Retinal pigment epithelial cell (primary cell): ENCODE measurements around the gene DENND5B.
"Not testable (repeated sequence)": the region's sequence is repeated elsewhere in the genome, so short reads cannot be mapped to it uniquely, and the experiment has no call there.

ENCODE experiments used
- DNase-seq: peaks from one replicate; pipeline ENCODE4 v3.0.0-alpha.2; 2010; ENCODE audit warnings: low read depth
- H3K4me3 ChIP-seq: 2 replicates; pipeline ENCODE4 v1.5.1; 2011; ENCODE audit warnings: mild to moderate bottlenecking, low read length, control low read depth, moderate library complexity
- TF ChIP-seq, protein P1 (sequence below): conservative IDR thresholded peaks from 2 replicates; pipeline ENCODE4 v1.5.1; 2011; ENCODE audit warnings: low read depth, low read length, control low read depth, inconsistent platforms

DENND5B gene

DNA sequence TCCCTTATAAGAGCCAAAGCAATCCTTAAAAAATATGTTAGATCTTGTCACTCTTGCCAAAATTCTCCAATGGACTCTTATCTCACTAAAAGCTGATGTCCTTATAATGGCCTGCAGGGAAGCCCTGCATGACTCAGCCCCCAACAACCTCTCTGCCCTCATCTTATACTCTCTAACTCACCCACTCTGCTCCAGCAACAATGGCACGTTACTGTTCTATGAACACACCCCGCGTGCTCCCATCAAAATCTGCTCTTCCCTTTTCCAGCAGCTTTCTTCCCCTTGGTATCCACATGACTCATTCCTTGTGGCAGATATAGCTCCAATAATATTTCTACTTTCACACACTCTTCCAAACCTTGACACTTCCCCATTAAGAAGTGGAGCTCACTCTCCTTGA is 108.1 kb downstream of the DENND5B start:
- H3K4me3 ChIP-seq, result no peak overlapping the region
- TF ChIP-seq, protein P1, sequence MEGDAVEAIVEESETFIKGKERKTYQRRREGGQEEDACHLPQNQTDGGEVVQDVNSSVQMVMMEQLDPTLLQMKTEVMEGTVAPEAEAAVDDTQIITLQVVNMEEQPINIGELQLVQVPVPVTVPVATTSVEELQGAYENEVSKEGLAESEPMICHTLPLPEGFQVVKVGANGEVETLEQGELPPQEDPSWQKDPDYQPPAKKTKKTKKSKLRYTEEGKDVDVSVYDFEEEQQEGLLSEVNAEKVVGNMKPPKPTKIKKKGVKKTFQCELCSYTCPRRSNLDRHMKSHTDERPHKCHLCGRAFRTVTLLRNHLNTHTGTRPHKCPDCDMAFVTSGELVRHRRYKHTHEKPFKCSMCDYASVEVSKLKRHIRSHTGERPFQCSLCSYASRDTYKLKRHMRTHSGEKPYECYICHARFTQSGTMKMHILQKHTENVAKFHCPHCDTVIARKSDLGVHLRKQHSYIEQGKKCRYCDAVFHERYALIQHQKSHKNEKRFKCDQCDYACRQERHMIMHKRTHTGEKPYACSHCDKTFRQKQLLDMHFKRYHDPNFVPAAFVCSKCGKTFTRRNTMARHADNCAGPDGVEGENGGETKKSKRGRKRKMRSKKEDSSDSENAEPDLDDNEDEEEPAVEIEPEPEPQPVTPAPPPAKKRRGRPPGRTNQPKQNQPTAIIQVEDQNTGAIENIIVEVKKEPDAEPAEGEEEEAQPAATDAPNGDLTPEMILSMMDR, result no peak
- no peak for DNase-seq

DNA sequence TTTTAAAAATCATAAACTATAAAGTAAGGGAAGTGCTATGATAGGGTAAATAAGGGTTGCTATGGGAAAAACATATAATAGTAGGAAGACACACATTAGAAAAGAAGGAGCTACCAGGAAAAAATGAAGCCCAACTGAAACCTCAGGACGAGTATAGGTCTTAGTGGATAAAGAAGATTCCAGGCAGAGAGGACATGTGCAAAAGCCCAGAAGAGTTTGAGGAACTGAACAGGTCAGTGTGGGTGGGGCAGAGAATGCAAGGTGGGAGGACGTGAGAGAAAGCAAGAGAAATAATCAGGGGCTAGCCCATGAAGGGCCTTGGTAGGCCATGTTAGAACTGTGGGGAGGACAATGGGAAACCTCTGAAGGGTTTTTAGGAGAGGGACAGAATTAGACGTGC is 109.5 kb downstream of the DENND5B start:
- TF ChIP-seq, protein P1, result no peak
- no peak overlapping the region for H3K4me3 ChIP-seq
- DNase-seq, result no peak

- DNase-seq, result no peak
- H3K4me3 ChIP-seq, result no peak overlapping the region
- TF ChIP-seq, protein P1, result no peak
Observed at GRCh38 chr12:31479516-31480210, 111.3 kb downstream of the DENND5B start.

- TF ChIP-seq, protein P1, result no peak
- DNase-seq, result no peak
- H3K4me3 ChIP-seq, result no peak overlapping the region
Observed at GRCh38 chr12:31478898-31479297, 112.0 kb downstream of the DENND5B start.

DNA sequence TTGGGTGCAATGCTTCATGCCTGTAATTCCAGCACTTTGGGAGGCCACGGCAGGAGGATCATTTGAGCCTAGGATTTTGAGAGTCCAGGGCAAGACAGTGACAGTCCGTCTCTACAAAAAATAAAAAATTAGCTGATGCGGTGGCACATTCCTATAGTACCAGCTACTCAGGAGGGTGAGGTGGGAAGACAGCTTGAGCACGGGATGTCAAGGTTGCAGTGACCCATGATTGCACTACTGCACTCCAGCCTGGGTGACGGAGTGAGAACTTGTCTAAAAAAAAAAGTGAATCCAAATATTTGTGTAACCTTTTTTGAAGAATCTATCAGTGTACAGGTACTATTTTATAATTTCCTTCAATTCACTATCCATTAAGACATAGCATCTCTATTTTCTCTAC is 112.5 kb downstream of the DENND5B start:
- TF ChIP-seq, protein P1, result no peak
- no peak overlapping the region for H3K4me3 ChIP-seq
- DNase-seq, result no peak

GRCh38 chr12:31477687-31478086 is 113.2 kb downstream of the DENND5B start:
- TF ChIP-seq, protein P1, result no peak
- no peak for DNase-seq
- H3K4me3 ChIP-seq, result no peak overlapping the region

DNA sequence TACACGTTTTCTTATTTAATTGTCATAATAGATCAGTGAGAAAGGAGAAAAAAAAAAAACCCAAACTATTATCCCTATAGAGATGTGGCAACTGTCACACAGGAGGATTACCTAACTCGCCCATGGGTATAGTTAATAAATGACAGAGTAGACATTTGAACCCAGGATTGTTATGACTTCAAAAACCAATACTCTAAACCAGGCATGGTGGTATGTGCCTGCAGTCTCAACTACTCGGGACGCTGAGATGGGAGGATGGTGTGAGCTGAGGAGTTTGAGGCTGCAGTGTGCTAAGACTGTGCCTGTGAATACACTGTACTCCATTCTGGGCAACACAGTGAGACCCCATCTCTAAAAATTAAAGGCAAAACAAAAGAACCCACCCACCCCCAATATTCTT is 114.5 kb downstream of the DENND5B start:
- H3K4me3 ChIP-seq, result no peak overlapping the region
- DNase-seq, result no peak
- TF ChIP-seq, protein P1, result no peak

DNA sequence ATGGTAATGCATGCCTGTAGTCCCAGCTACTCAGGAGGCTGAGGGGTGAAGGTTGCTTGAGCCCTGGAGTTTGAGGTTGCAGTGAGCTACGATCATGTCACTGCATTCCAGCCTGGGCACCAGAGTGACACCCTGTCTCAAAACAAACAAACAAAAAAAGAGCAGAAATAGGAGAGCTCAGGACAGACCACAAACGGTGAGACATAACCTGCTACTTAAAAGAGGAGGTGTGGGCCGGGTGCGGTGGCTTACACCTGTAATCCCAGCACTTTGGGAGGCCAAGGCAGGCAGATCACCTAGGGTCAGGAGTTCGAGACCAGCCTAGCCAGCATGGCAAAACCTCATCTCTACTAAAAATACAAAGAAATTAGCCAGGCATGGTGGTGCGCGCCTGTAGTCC is 115.3 kb downstream of the DENND5B start:
- not testable (repeated sequence) for DNase-seq, H3K4me3 ChIP-seq
